Measurements from ENCODE around the gene CCDC127.
"Not testable (repeated sequence)": the region's sequence is repeated elsewhere in the genome, so short reads cannot be mapped to it uniquely, and the experiment has no call there.

DNA sequence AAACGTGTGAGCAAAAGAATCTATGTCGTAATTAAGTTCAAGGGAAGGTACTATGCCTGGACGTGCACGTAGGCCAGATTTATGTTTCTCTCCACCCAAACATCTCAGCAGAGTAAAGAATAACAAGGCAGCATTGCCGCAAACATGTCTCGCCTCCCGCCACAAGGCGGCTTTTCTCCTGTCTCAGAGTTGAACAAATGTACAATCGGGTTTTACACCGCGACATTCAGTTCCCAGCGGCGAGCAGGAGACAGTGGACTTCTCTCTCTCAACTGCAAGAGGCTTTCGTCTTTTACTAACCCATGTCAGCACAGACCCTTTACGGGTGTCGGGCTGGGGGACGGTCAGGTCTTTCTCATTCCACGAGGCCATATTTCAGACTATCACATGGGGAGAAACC lies 20.9 kb downstream of the CCDC127 start:
- TF ChIP-seq, protein P1, sequence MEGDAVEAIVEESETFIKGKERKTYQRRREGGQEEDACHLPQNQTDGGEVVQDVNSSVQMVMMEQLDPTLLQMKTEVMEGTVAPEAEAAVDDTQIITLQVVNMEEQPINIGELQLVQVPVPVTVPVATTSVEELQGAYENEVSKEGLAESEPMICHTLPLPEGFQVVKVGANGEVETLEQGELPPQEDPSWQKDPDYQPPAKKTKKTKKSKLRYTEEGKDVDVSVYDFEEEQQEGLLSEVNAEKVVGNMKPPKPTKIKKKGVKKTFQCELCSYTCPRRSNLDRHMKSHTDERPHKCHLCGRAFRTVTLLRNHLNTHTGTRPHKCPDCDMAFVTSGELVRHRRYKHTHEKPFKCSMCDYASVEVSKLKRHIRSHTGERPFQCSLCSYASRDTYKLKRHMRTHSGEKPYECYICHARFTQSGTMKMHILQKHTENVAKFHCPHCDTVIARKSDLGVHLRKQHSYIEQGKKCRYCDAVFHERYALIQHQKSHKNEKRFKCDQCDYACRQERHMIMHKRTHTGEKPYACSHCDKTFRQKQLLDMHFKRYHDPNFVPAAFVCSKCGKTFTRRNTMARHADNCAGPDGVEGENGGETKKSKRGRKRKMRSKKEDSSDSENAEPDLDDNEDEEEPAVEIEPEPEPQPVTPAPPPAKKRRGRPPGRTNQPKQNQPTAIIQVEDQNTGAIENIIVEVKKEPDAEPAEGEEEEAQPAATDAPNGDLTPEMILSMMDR (IDR thresholded peaks at IDR 0.05) = not testable (repeated sequence)
- not testable (repeated sequence) for TF ChIP-seq EZH2phosphoT487, EZH2 (IDR thresholded peaks at IDR 0.05)
